ENCODE measurements around the gene USP17L26.
"Not testable (repeated sequence)": the region's sequence is repeated elsewhere in the genome, so short reads cannot be mapped to it uniquely, and the experiment has no call there.

The USP17L26 gene

GRCh38 chr4:9334358-9334757 lies at the start of gene USP17L26:
TSS of gene USP17L26 (plus strand) at chr4:9334658. CDS start at chr4:9334658, 0 bp downstream.
- not testable (repeated sequence) for DNase-seq (ENCODE audit: low spot score)

- not testable (repeated sequence) for DNase-seq (ENCODE audit: low spot score)
Observed at GRCh38 chr4:9324191-9324590, 10.3 kb upstream of the USP17L26 start.

GRCh38 chr4:9324865-9325264 lies 9.6 kb upstream of the USP17L26 start, which contains the start of gene USP17L24:
TSS of gene USP17L24 (plus strand) at chr4:9325165. CDS start at chr4:9325165, 0 bp downstream.
- not testable (repeated sequence) for DNase-seq (ENCODE audit: low spot score)

GRCh38 chr4:9329611-9330010 lies 4.8 kb upstream of the USP17L26 start, which contains the start of gene USP17L25:
TSS of gene USP17L25 (plus strand) at chr4:9329911. CDS start at chr4:9329911, 0 bp downstream.
- not testable (repeated sequence) for DNase-seq (ENCODE audit: low spot score)

- not testable (repeated sequence) for DNase-seq (ENCODE audit: low spot score)
Observed at GRCh38 chr4:9339103-9339502, 4.6 kb downstream of the USP17L26 start, which contains the start of gene USP17L5. TSS of gene USP17L5 (plus strand) at chr4:9339403. CDS start at chr4:9339403, 0 bp downstream.

- DNase-seq (ENCODE audit: low spot score): not testable (repeated sequence)
Observed at GRCh38 chr4:9343848-9344247, 9.4 kb downstream of the USP17L26 start, which contains the start of gene USP17L27. TSS of gene USP17L27 (plus strand) at chr4:9344148. CDS start at chr4:9344148, 0 bp downstream.

GRCh38 chr4:9348593-9348992 lies 14.1 kb downstream of the USP17L26 start, which contains the start of gene USP17L28:
TSS of gene USP17L28 (plus strand) at chr4:9348893. CDS start at chr4:9348893, 0 bp downstream.
- not testable (repeated sequence) for DNase-seq (ENCODE audit: low spot score)

GRCh38 chr4:9350866-9351265 lies 16.4 kb downstream of the USP17L26 start:
- DNase-seq (ENCODE audit: low spot score): not testable (repeated sequence)

- not testable (repeated sequence) for DNase-seq (ENCODE audit: low spot score)
Observed at GRCh38 chr4:9353338-9353737, 18.9 kb downstream of the USP17L26 start, which contains the start of gene USP17L29. TSS of gene USP17L29 (plus strand) at chr4:9353638. CDS start at chr4:9353638, 0 bp downstream.

GRCh38 chr4:9362829-9363228 lies 28.4 kb downstream of the USP17L26 start, which contains the start of gene USP17L30:
TSS of gene USP17L30 (plus strand) at chr4:9363129. CDS start at chr4:9363129, 0 bp downstream.
- not testable (repeated sequence) for DNase-seq (ENCODE audit: low spot score)

GRCh38 chr4:9379881-9380280 lies 45.4 kb downstream of the USP17L26 start:
- DNase-seq (ENCODE audit: low spot score): not testable (repeated sequence)

GRCh38 chr4:9381012-9381534 lies 46.6 kb downstream of the USP17L26 start:
- not testable (repeated sequence) for DNase-seq (ENCODE audit: low spot score)

GRCh38 chr4:9384126-9384525 lies 49.7 kb downstream of the USP17L26 start:
- no peak for DNase-seq (ENCODE audit: low spot score)
